Endothelial cell of umbilical vein (primary cell): ENCODE results near the gene TMEM209. TPM values are rescaled to one million over a fixed set of nuclear protein-coding genes. Genes with fewer than 3 reads are reported as not detected.
"Not testable (repeated sequence)": the region's sequence is repeated elsewhere in the genome, so short reads cannot be mapped to it uniquely, and the experiment has no call there.

Experiments
- BruUV-seq: library from RNA; stranded (reverse); fragments of 400-500 nt; replicated peaks from 2 replicates; lab custom pipeline; 2021; lab: Mats Ljungman, UMichigan
- CTCF ChIA-PET: fragments of 300-600, 350-600 bp; sonication (Branson Sonifier 250); formaldehyde crosslinking; loops from one replicate; lab custom pipeline; 2021; ENCODE audit warnings: antibody characterized with exemption, inconsistent platforms; lab: Charles Lee
- POLR2A ChIA-PET: fragments of 300-600, 350-600 bp; sonication (Branson Sonifier 250); formaldehyde crosslinking; loops from one replicate; lab custom pipeline; 2021; ENCODE audit warnings: antibody characterized with exemption, inconsistent platforms; lab: Charles Lee
- DNase-seq: peaks from one replicate; pipeline ENCODE4 v3.0.0-alpha.2; 2011; ENCODE audit warnings: low read depth, low spot score
- FAIRE-seq: peaks from 2 replicates; lab custom pipeline; 2011; peaks lifted over from hg19 to GRCh38; lab: Jason Lieb, UNC
- H2AFZ ChIP-seq: 2 replicates; pipeline ENCODE4 v1.6.0; 2012; ENCODE audit warnings: low read depth, low read length, control low read depth, inconsistent platforms
- H3K27ac ChIP-seq: 2 replicates; pipeline ENCODE4 v1.5.1; 2011; ENCODE audit warnings: low read depth, mild to moderate bottlenecking, control low read depth, low read length, moderate library complexity; ENCODE audit not compliant: insufficient read depth
- H3K27me3 ChIP-seq, 2 experiments: 2 replicates each; pipeline versions ENCODE4 v1.6.0 to v1.6.1; 2011; ENCODE audit warnings: low read length in 2 of 2, mixed read lengths in 1 of 2; ENCODE audit not compliant: control insufficient read depth in 2 of 2, insufficient read depth in 2 of 2
- H3K36me3 ChIP-seq, 2 experiments: 2 replicates in 1 of 2; 3 replicates in 1 of 2; pipeline ENCODE4 v1.5.1; 2011; ENCODE audit warnings: low read length in 2 of 2, mild to moderate bottlenecking in 1 of 2, moderate library complexity in 1 of 2; ENCODE audit not compliant: control insufficient read depth in 2 of 2, insufficient read depth in 2 of 2; ENCODE audit errors: extremely low read depth in 1 of 2
- H3K4me1 ChIP-seq: 3 replicates; pipeline ENCODE4 v1.5.1; 2011; ENCODE audit warnings: mild to moderate bottlenecking, low read length; ENCODE audit not compliant: control insufficient read depth, insufficient read depth; ENCODE audit errors: extremely low read depth
- H3K4me2 ChIP-seq: 2 replicates; pipeline ENCODE4 v1.6.1; 2011; ENCODE audit warnings: low read length, control low read depth, mixed read lengths; ENCODE audit not compliant: insufficient read depth
- H3K4me3 ChIP-seq, 3 experiments: fragments of 200-600 bp in 1 of 3; sonication (generic), shearing (Covaris generic) in 1 of 3; replicated peaks in 1 of 3; 2 replicates each; pipeline ENCODE4 v1.5.1; 2011 to 2016; ENCODE audit warnings: control low read depth in 3 of 3, low read length in 3 of 3, mild to moderate bottlenecking in 2 of 3, inconsistent platforms in 1 of 3, low read depth in 1 of 3, moderate library complexity in 1 of 3; ENCODE audit not compliant: insufficient read depth in 1 of 3
- H3K79me2 ChIP-seq: 2 replicates; pipeline ENCODE4 v1.6.0; 2012; ENCODE audit warnings: low read length, inconsistent platforms; ENCODE audit not compliant: control insufficient read depth, insufficient read depth
- H3K9ac ChIP-seq: replicated peaks from 2 replicates; pipeline ENCODE3; 2011; ENCODE audit warnings: low read length, control low read depth; ENCODE audit not compliant: insufficient read depth; ENCODE audit errors: extremely low read depth
- H3K9me1 ChIP-seq: replicated peaks from 3 replicates; pipeline ENCODE4 v1.6.0; 2011; ENCODE audit warnings: mild to moderate bottlenecking, low read length; ENCODE audit not compliant: control insufficient read depth, insufficient read depth; ENCODE audit errors: extremely low read depth
- H3K9me3 ChIP-seq: replicated peaks from 2 replicates; pipeline ENCODE4 v1.5.1; 2012; ENCODE audit warnings: low read length, inconsistent platforms; ENCODE audit not compliant: control insufficient read depth, insufficient read depth
- H4K20me1 ChIP-seq: replicated peaks from 2 replicates; pipeline ENCODE3; 2011; ENCODE audit warnings: mild to moderate bottlenecking, low read length; ENCODE audit not compliant: control insufficient read depth, insufficient read depth; ENCODE audit errors: extremely low read depth
- EZH2 ChIP-seq: IDR thresholded peaks from 2 replicates; pipeline ENCODE4 v1.6.1; 2012; ENCODE audit warnings: borderline replicate concordance, low read depth, mild to moderate bottlenecking, moderate library complexity, low read length, inconsistent platforms; ENCODE audit not compliant: severe bottlenecking
- FOS ChIP-seq: IDR thresholded peaks from 2 replicates; pipeline ENCODE4 v1.6.1; 2011; ENCODE audit warnings: mild to moderate bottlenecking, low read length, moderate library complexity, borderline replicate concordance; ENCODE audit not compliant: insufficient read depth
- GATA2 ChIP-seq: IDR thresholded peaks from 2 replicates; pipeline ENCODE4 v1.7.0; 2011; ENCODE audit warnings: low read depth, mild to moderate bottlenecking, moderate library complexity, mixed read lengths, low read length; ENCODE audit not compliant: insufficient read length, insufficient read depth
- JUN ChIP-seq: IDR thresholded peaks from 2 replicates; pipeline ENCODE4 v1.6.1; 2011; ENCODE audit warnings: borderline replicate concordance, low read depth; ENCODE audit not compliant: insufficient read length, insufficient read depth
- MYC ChIP-seq: IDR thresholded peaks from one replicate; pipeline ENCODE4 v1.6.1; 2011; ENCODE audit warnings: mild to moderate bottlenecking, low read depth, low read length
- POLR2A ChIP-seq: IDR thresholded peaks from 2 replicates; pipeline ENCODE4 v1.6.1; 2012; ENCODE audit warnings: low read depth, mild to moderate bottlenecking, control low read depth, low read length
- POLR2AphosphoS5 ChIP-seq: IDR thresholded peaks from 2 replicates; pipeline ENCODE4 v1.6.1; 2012; ENCODE audit warnings: low read depth, mild to moderate bottlenecking, control low read depth, low read length, moderate library complexity; ENCODE audit not compliant: insufficient read depth
- dilution Hi-C: fragments of 300-500 bp; cut with MboI; formaldehyde crosslinking; loops from one replicate; pipeline ENCODE4 v1.15.0; 2019; ENCODE audit warnings: low sequenced_read_pairs; ENCODE audit not compliant: extremely low pct_ligation_motif_present
- intact Hi-C: fragments of 100-400 bp; cut with micrococcal nuclease; formaldehyde crosslinking; loops from one replicate; pipeline ENCODE4 v1.10.0; 2022
- polyA plus RNA-seq, 4 experiments: library from polyadenylated mRNA; depleted of rRNA in 3 of 4; stranded (reverse) in 3 of 4; unstranded in 1 of 4; fragments of >200 nt; gene quantifications; 2 replicates each; pipeline versions ENCODE4 v1.2.1 to v1.2.3, GENCODE V29; 2011 to 2012; ENCODE audit warnings: missing spikeins in 1 of 4
- total RNA-seq: library from RNA; stranded (reverse); gene quantifications from 2 replicates; pipeline ENCODE4 v1.2.3, GENCODE V29; 2021
- TF ChIP-seq, protein P1 (sequence below): IDR thresholded peaks from 2 replicates; pipeline ENCODE4 v1.6.1; 2011; ENCODE audit not compliant: insufficient read depth, insufficient read length
- TF ChIP-seq, protein P2 (sequence below), 2 donors: IDR thresholded peaks; 1 replicate in 1 of 2; 2 replicates in 1 of 2; pipeline ENCODE4 v1.5.1; 2011; ENCODE audit warnings: low read length in 2 of 2, mild to moderate bottlenecking in 2 of 2, moderate library complexity in 2 of 2, control low read depth in 1 of 2, inconsistent platforms in 1 of 2, low read depth in 1 of 2; ENCODE audit not compliant: insufficient read depth in 1 of 2; ENCODE audit errors: extremely low read depth in 1 of 2

Gene TMEM209
- total and polyA plus RNA-seq, 2 donors (not counting 3 experiments of a cell fraction or from before 2014, with no cell fraction given), result 13.0 to 16.6 TPM

- no peaks in the 10 kb centered on the region for H3K4me1 ChIP-seq
- H3K4me2 ChIP-seq, result no peak overlapping the region
- H3K27ac ChIP-seq, result no peak overlapping the region
- FAIRE-seq, result no peak
- no TSS peak for BruUV-seq
- TF ChIP-seq EZH2 (no peak), JUN (no peak), FOS (no peak), MYC (no peak), POLR2A (no peak), POLR2AphosphoS5 (no peak), GATA2 (no peak)
- TF ChIP-seq, protein P1, sequence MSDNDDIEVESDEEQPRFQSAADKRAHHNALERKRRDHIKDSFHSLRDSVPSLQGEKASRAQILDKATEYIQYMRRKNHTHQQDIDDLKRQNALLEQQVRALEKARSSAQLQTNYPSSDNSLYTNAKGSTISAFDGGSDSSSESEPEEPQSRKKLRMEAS, result no peak
- TF ChIP-seq, protein P2, sequence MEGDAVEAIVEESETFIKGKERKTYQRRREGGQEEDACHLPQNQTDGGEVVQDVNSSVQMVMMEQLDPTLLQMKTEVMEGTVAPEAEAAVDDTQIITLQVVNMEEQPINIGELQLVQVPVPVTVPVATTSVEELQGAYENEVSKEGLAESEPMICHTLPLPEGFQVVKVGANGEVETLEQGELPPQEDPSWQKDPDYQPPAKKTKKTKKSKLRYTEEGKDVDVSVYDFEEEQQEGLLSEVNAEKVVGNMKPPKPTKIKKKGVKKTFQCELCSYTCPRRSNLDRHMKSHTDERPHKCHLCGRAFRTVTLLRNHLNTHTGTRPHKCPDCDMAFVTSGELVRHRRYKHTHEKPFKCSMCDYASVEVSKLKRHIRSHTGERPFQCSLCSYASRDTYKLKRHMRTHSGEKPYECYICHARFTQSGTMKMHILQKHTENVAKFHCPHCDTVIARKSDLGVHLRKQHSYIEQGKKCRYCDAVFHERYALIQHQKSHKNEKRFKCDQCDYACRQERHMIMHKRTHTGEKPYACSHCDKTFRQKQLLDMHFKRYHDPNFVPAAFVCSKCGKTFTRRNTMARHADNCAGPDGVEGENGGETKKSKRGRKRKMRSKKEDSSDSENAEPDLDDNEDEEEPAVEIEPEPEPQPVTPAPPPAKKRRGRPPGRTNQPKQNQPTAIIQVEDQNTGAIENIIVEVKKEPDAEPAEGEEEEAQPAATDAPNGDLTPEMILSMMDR (IDR thresholded peaks at IDR 0.05; ENCODE audit: extremely low read depth in 1 of 2, insufficient read depth in 1 of 2, low read depth in 1 of 2, low read length in 2 of 2), result no peak
- CTCF ChIA-PET, result no interaction called here
- no peaks in the 10 kb centered on the region for H3K9me3 ChIP-seq
- H3K79me2 ChIP-seq, result no peaks in the 10 kb centered on the region
- POLR2A ChIA-PET, result no interaction called here
- H3K27me3 ChIP-seq, result no peaks in the 10 kb centered on the region
- DNase-seq, result no peak
- no peak overlapping the region for H3K4me3 ChIP-seq
- dilution Hi-C loops, result no loop called here
- H2AFZ ChIP-seq, result no peak overlapping the region
- no peaks in the 10 kb centered on the region for H4K20me1 ChIP-seq
- intact Hi-C loops, result no loop called here
- no peaks in the 10 kb centered on the region for H3K9me1 ChIP-seq
- H3K9ac ChIP-seq, result no peak overlapping the region
- no peaks in the 10 kb centered on the region for H3K36me3 ChIP-seq
Observed at GRCh38 chr7:130254555-130254954, 49.3 kb upstream of the TMEM209 start.

GRCh38 chr7:130249626-130250025 is 44.4 kb upstream of the TMEM209 start:
- H3K4me2 ChIP-seq, dilution Hi-C loops, H3K4me1 ChIP-seq, H3K79me2 ChIP-seq, H2AFZ ChIP-seq, FAIRE-seq, H3K9ac ChIP-seq, CTCF ChIA-PET, H4K20me1 ChIP-seq, H3K9me1 ChIP-seq, H3K27me3 ChIP-seq, DNase-seq, POLR2A ChIA-PET, H3K4me3 ChIP-seq, H3K9me3 ChIP-seq, H3K36me3 ChIP-seq, H3K27ac ChIP-seq, BruUV-seq: not testable (repeated sequence)
- intact Hi-C loops, result loop anchor here (10.0 kb wide), 1 partner anchor 585 kb away; no protein-coding TSS in a partner anchor

DNA sequence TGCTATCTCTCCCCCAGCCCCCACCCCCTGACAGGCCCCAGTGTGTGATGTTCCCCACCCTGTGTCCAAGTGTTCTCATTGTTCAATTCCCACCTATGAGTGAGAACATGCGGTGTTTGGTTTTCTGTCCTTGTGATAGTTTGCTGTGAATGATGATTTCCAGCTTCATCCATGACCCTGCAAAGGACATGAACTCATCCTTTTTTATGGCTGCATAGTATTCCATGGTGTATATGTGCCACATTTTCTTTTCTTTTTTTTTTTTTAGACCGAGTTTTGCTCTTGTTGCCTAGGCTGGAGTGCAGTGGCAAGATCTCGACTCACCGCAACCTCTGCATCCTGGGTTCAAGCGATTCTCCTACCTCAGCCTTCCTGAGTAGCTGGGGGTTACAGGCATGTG is 43.6 kb upstream of the TMEM209 start:
- H3K4me1 ChIP-seq, H3K9ac ChIP-seq, CTCF ChIA-PET, dilution Hi-C loops, H3K9me3 ChIP-seq, H3K4me2 ChIP-seq, DNase-seq, H3K79me2 ChIP-seq, H4K20me1 ChIP-seq, H3K4me3 ChIP-seq, FAIRE-seq, H3K27ac ChIP-seq, H3K36me3 ChIP-seq, H3K9me1 ChIP-seq, POLR2A ChIA-PET, H3K27me3 ChIP-seq, H2AFZ ChIP-seq, BruUV-seq: not testable (repeated sequence)
- intact Hi-C loops, result loop anchor here (10.0 kb wide), 1 partner anchor 586 kb away; no protein-coding TSS in a partner anchor
